ENCODE measurements around the gene SARM1. TPM values are rescaled to one million over a fixed set of nuclear protein-coding genes. Genes with fewer than 3 reads are reported as not detected.

SARM1 gene
- total and polyA plus RNA-seq, 2 of the 13 experiments (the other 11 are each of a cell fraction or from before 2014, with no cell fraction given) = 0.73 to 0.86 TPM

DNA sequence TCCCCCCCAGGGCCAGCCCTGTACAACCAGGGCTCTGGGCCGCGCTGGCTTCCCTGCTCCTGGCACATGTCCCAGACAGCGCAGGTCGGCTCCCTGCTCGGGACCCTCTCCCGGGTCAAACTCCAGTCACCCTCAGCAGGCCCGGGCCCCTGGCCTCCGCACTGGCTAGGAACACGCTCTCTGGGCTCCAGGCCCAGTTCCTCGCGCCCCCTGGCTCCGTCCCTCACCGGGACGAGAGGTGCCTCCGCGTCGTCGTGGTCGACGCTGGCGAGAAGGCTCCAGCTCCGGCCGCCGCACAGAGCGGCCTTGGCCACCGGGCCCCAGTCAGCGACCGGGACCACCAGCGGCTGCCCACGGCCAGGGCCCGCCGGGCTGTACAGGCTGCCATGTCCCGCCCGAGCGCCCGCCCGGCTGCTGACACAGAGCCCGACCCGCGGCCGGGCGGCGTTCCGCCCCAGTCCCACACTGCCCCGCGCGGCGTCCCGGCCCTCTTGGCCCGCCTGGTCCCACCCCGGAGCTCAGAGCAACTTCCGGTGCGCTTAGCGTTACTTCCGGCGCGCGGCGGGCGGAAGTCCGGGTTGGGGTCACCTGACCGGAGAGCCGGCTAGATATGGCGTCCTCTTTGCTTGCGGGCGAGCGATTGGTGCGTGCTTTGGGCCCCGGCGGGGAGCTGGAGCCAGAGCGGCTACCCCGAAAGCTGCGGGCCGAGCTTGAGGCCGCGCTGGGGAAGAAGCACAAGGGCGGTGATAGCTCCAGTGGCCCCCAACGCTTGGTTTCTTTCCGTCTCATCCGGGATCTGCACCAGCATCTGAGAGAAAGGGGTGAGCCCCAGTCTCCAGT lies 14.2 kb upstream of the SARM1 start, which contains the start of gene POLDIP2 (continued):
- TF ChIP-seq NR3C1 (CRISPR knock-in tag; IDR thresholded peaks at IDR 0.05) (no peak), EEA1 (CRISPR knock-in tag; IDR thresholded peaks at IDR 0.05; ENCODE audit: borderline replicate concordance) (no peak), PHF20 (CRISPR knock-in tag; IDR thresholded peaks at IDR 0.05) (peak; percentile 100), ZNF879 (CRISPR knock-in tag; IDR thresholded peaks at IDR 0.05) (no peak), ZNF337 (CRISPR knock-in tag; IDR thresholded peaks at IDR 0.05; ENCODE audit: borderline replicate concordance, low read depth) (no peak), ZNF776 (CRISPR knock-in tag; IDR thresholded peaks at IDR 0.05) (peak; percentile 68), SOX13 (IDR thresholded peaks at IDR 0.05) (no peak), SOX13 (CRISPR knock-in tag; conservative IDR thresholded peaks at IDR 0.05 in 1 of 2, IDR thresholded peaks at IDR 0.05 in 1 of 2) (peak in 1 of 2 experiments; percentile 39; a peak in 1 of 4 replicates), ZNF333 (CRISPR knock-in tag; IDR thresholded peaks at IDR 0.05; ENCODE audit: borderline replicate concordance) (peak; percentile 49; the same call in 1 of the 2 replicates), CEBPB (IDR thresholded peaks at IDR 0.05; ENCODE audit: borderline replicate concordance, low read depth, low read length) (no peak), HNRNPLL (IDR thresholded peaks at IDR 0.05; ENCODE audit: low read depth, low read length, poor library complexity, severe bottlenecking) (no peak), BRCA1 (CRISPR knock-in tag; IDR thresholded peaks at IDR 0.05) (no peak), ZNF263 (CRISPR knock-in tag; IDR thresholded peaks at IDR 0.05) (no peak), ZNF83 (CRISPR knock-in tag; IDR thresholded peaks at IDR 0.05; ENCODE audit: borderline replicate concordance) (no peak; the same call in 1 of the 2 replicates), NCOR1 (IDR thresholded peaks at IDR 0.05; ENCODE audit: borderline replicate concordance, low read length) (no peak; the same call in 1 of the 2 replicates)
- TF ChIP-seq, protein P1, sequence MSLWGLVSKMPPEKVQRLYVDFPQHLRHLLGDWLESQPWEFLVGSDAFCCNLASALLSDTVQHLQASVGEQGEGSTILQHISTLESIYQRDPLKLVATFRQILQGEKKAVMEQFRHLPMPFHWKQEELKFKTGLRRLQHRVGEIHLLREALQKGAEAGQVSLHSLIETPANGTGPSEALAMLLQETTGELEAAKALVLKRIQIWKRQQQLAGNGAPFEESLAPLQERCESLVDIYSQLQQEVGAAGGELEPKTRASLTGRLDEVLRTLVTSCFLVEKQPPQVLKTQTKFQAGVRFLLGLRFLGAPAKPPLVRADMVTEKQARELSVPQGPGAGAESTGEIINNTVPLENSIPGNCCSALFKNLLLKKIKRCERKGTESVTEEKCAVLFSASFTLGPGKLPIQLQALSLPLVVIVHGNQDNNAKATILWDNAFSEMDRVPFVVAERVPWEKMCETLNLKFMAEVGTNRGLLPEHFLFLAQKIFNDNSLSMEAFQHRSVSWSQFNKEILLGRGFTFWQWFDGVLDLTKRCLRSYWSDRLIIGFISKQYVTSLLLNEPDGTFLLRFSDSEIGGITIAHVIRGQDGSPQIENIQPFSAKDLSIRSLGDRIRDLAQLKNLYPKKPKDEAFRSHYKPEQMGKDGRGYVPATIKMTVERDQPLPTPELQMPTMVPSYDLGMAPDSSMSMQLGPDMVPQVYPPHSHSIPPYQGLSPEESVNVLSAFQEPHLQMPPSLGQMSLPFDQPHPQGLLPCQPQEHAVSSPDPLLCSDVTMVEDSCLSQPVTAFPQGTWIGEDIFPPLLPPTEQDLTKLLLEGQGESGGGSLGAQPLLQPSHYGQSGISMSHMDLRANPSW (CRISPR knock-in tag; IDR thresholded peaks at IDR 0.05; ENCODE audit: borderline replicate concordance) = no peak
- TF ChIP-seq, protein P2, sequence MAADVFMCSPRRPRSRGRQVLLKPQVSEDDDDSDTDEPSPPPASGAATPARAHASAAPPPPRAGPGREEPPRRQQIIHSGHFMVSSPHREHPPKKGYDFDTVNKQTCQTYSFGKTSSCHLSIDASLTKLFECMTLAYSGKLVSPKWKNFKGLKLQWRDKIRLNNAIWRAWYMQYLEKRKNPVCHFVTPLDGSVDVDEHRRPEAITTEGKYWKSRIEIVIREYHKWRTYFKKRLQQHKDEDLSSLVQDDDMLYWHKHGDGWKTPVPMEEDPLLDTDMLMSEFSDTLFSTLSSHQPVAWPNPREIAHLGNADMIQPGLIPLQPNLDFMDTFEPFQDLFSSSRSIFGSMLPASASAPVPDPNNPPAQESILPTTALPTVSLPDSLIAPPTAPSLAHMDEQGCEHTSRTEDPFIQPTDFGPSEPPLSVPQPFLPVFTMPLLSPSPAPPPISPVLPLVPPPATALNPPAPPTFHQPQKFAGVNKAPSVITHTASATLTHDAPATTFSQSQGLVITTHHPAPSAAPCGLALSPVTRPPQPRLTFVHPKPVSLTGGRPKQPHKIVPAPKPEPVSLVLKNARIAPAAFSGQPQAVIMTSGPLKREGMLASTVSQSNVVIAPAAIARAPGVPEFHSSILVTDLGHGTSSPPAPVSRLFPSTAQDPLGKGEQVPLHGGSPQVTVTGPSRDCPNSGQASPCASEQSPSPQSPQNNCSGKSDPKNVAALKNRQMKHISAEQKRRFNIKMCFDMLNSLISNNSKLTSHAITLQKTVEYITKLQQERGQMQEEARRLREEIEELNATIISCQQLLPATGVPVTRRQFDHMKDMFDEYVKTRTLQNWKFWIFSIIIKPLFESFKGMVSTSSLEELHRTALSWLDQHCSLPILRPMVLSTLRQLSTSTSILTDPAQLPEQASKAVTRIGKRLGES (CRISPR knock-in tag; IDR thresholded peaks at IDR 0.05; ENCODE audit: borderline replicate concordance) = no peak
- TF ChIP-seq, protein P3, sequence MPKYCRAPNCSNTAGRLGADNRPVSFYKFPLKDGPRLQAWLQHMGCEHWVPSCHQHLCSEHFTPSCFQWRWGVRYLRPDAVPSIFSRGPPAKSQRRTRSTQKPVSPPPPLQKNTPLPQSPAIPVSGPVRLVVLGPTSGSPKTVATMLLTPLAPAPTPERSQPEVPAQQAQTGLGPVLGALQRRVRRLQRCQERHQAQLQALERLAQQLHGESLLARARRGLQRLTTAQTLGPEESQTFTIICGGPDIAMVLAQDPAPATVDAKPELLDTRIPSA (CRISPR knock-in tag; IDR thresholded peaks at IDR 0.05; ENCODE audit: borderline replicate concordance) = no peak
- TF ChIP-seq, protein P4, sequence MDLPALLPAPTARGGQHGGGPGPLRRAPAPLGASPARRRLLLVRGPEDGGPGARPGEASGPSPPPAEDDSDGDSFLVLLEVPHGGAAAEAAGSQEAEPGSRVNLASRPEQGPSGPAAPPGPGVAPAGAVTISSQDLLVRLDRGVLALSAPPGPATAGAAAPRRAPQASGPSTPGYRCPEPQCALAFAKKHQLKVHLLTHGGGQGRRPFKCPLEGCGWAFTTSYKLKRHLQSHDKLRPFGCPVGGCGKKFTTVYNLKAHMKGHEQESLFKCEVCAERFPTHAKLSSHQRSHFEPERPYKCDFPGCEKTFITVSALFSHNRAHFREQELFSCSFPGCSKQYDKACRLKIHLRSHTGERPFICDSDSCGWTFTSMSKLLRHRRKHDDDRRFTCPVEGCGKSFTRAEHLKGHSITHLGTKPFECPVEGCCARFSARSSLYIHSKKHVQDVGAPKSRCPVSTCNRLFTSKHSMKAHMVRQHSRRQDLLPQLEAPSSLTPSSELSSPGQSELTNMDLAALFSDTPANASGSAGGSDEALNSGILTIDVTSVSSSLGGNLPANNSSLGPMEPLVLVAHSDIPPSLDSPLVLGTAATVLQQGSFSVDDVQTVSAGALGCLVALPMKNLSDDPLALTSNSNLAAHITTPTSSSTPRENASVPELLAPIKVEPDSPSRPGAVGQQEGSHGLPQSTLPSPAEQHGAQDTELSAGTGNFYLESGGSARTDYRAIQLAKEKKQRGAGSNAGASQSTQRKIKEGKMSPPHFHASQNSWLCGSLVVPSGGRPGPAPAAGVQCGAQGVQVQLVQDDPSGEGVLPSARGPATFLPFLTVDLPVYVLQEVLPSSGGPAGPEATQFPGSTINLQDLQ (CRISPR knock-in tag; IDR thresholded peaks at IDR 0.05) = peak; percentile 91
